ENCODE data around the gene CAMK2N1. TPM values are rescaled to one million over a fixed set of nuclear protein-coding genes. Genes with fewer than 3 reads are reported as not detected.
A peak's percentile ranks its signal among the peaks of the same experiment; 100 is the strongest.
"Not testable (repeated sequence)": the region's sequence is repeated elsewhere in the genome, so short reads cannot be mapped to it uniquely, and the experiment has no call there.

CAMK2N1 gene
- total RNA-seq (2014; rRNA removed; shearing (Covaris generic)), result 0.92 and 1.5 TPM in 2 replicates

- Histone ChIP-seq H3K27me3 (ENCODE audit: control insufficient read depth, insufficient read depth, low read length) (peaks cover 80% of the 10 kb centered on the region), H3K4me3 (ENCODE audit: insufficient read depth, low read depth, low read length) (peak within 1 kb of the TSS; percentile 85), H3K36me3 (replicated peaks; ENCODE audit: control insufficient read depth, insufficient read depth, low read length) (no peaks in the 10 kb centered on the region)
- peak; percentile 92 for DNase-seq
These were observed at the start of gene CAMK2N1 for GRCh38 chr1:20485527-20486456. Gene CAMK2N1, minus strand, starts transcription at chr1:20486210. Its CDS starts 831 bp downstream, at chr1:20485379.

- Histone ChIP-seq H3K4me3 (ENCODE audit: insufficient read depth, low read depth, low read length) (no peak overlapping the region), H3K36me3 (replicated peaks; ENCODE audit: control insufficient read depth, insufficient read depth, low read length) (no peaks in the 10 kb centered on the region), H3K27me3 (ENCODE audit: control insufficient read depth, insufficient read depth, low read length) (peaks cover 9% of the 10 kb centered on the region; the same call in 1 of the 2 replicates)
- DNase-seq, result no peak
These were observed 48.8 kb upstream of the CAMK2N1 start for GRCh38 chr1:20534659-20535417.

GRCh38 chr1:20533635-20534034, 47.6 kb upstream of the CAMK2N1 start:
- Histone ChIP-seq H3K27me3 (ENCODE audit: control insufficient read depth, insufficient read depth, low read length) (peaks cover 9% of the 10 kb centered on the region; the same call in 1 of the 2 replicates), H3K36me3 (replicated peaks; ENCODE audit: control insufficient read depth, insufficient read depth, low read length) (no peaks in the 10 kb centered on the region), H3K4me3 (ENCODE audit: insufficient read depth, low read depth, low read length) (no peak overlapping the region)
- DNase-seq, result no peak

- Histone ChIP-seq H3K27me3 (ENCODE audit: control insufficient read depth, insufficient read depth, low read length) (peaks cover 10% of the 10 kb centered on the region; the same call in 1 of the 2 replicates), H3K4me3 (ENCODE audit: insufficient read depth, low read depth, low read length) (no peak overlapping the region)
- no peak for DNase-seq
These were observed 44.9 kb upstream of the CAMK2N1 start for GRCh38 chr1:20530901-20531300.

GRCh38 chr1:20530306-20530705, 44.3 kb upstream of the CAMK2N1 start:
- Histone ChIP-seq H3K27me3 (ENCODE audit: control insufficient read depth, insufficient read depth, low read length) (peaks cover 11% of the 10 kb centered on the region), H3K36me3 (replicated peaks; ENCODE audit: control insufficient read depth, insufficient read depth, low read length) (no peaks in the 10 kb centered on the region), H3K4me3 (ENCODE audit: insufficient read depth, low read depth, low read length) (no peak overlapping the region)
- no peak for DNase-seq

More at GRCh38 chr1:20530901-20531300, 44.9 kb upstream of the CAMK2N1 start:
- H3K36me3 ChIP-seq (replicated peaks; ENCODE audit: control insufficient read depth, insufficient read depth, low read length), result no peaks in the 10 kb centered on the region

GRCh38 chr1:20528221-20528620, 42.2 kb upstream of the CAMK2N1 start:
- Histone ChIP-seq H3K4me3 (ENCODE audit: insufficient read depth, low read depth, low read length) (no peak overlapping the region), H3K36me3 (replicated peaks; ENCODE audit: control insufficient read depth, insufficient read depth, low read length) (no peaks in the 10 kb centered on the region), H3K27me3 (ENCODE audit: control insufficient read depth, insufficient read depth, low read length) (peaks cover 12% of the 10 kb centered on the region)
- peak; percentile 56 for DNase-seq

GRCh38 chr1:20526267-20526666, 40.3 kb upstream of the CAMK2N1 start:
- peaks cover 12% of the 10 kb centered on the region for H3K27me3 ChIP-seq (ENCODE audit: control insufficient read depth, insufficient read depth, low read length)
- DNase-seq, result no peak
- no peaks in the 10 kb centered on the region for H3K36me3 ChIP-seq (replicated peaks; ENCODE audit: control insufficient read depth, insufficient read depth, low read length)
- H3K4me3 ChIP-seq (ENCODE audit: insufficient read depth, low read depth, low read length), result no peak overlapping the region

- peak; percentile 79 for DNase-seq
- Histone ChIP-seq H3K4me3 (ENCODE audit: insufficient read depth, low read depth, low read length) (peak overlapping the region; percentile 17; the same call in 1 of the 2 replicates), H3K36me3 (replicated peaks; ENCODE audit: control insufficient read depth, insufficient read depth, low read length) (no peaks in the 10 kb centered on the region), H3K27me3 (ENCODE audit: control insufficient read depth, insufficient read depth, low read length) (peaks cover 5% of the 10 kb centered on the region)
These were observed 36.2 kb upstream of the CAMK2N1 start for GRCh38 chr1:20521960-20522861.

- not testable (repeated sequence) for H3K27me3 ChIP-seq (ENCODE audit: control insufficient read depth, insufficient read depth, low read length); H3K36me3 ChIP-seq (replicated peaks; ENCODE audit: control insufficient read depth, insufficient read depth, low read length); DNase-seq; H3K4me3 ChIP-seq (ENCODE audit: insufficient read depth, low read depth, low read length)
These were observed 33.7 kb upstream of the CAMK2N1 start for GRCh38 chr1:20519609-20520262.

GRCh38 chr1:20511518-20512428, 25.8 kb upstream of the CAMK2N1 start:
- H3K27me3 ChIP-seq (ENCODE audit: control insufficient read depth, insufficient read depth, low read length), result peaks cover 5% of the 10 kb centered on the region; the same call in 1 of the 2 replicates
- H3K36me3 ChIP-seq (replicated peaks; ENCODE audit: control insufficient read depth, insufficient read depth, low read length), result no peaks in the 10 kb centered on the region
- no peak overlapping the region for H3K4me3 ChIP-seq (ENCODE audit: insufficient read depth, low read depth, low read length)
- DNase-seq, result no peak

GRCh38 chr1:20508411-20508771, 22.4 kb upstream of the CAMK2N1 start:
- H3K27me3 ChIP-seq (ENCODE audit: control insufficient read depth, insufficient read depth, low read length), result peaks cover 5% of the 10 kb centered on the region; the same call in 1 of the 2 replicates
- no peaks in the 10 kb centered on the region for H3K36me3 ChIP-seq (replicated peaks; ENCODE audit: control insufficient read depth, insufficient read depth, low read length)
- peak overlapping the region; percentile 98 for H3K4me3 ChIP-seq (ENCODE audit: insufficient read depth, low read depth, low read length)
- no peak for DNase-seq

GRCh38 chr1:20507564-20508410, 21.8 kb upstream of the CAMK2N1 start, which contains the start of gene MUL1:
Gene MUL1, minus strand, starts transcription at chr1:20508151. Its CDS starts 127 bp downstream, at chr1:20508024.
- Histone ChIP-seq H3K36me3 (replicated peaks; ENCODE audit: control insufficient read depth, insufficient read depth, low read length) (no peaks in the 10 kb centered on the region), H3K27me3 (ENCODE audit: control insufficient read depth, insufficient read depth, low read length) (peaks cover 5% of the 10 kb centered on the region; the same call in 1 of the 2 replicates), H3K4me3 (ENCODE audit: insufficient read depth, low read depth, low read length) (peak within 1 kb of the TSS; percentile 98)
- DNase-seq, result peak; percentile 97

Measured in H7 (cell line).